HuH-7 (cell line): ENCODE measurements around the gene TMEM135.
A peak's percentile ranks its signal among the peaks of the same experiment; 100 is the strongest.
"Not testable (repeated sequence)": the region's sequence is repeated elsewhere in the genome, so short reads cannot be mapped to it uniquely, and the experiment has no call there.

Source experiments
- DNase-seq: peaks from one replicate; pipeline ENCODE4 v3.0.0; 2011; ENCODE audit warnings: low spot score

TMEM135 gene

DNA sequence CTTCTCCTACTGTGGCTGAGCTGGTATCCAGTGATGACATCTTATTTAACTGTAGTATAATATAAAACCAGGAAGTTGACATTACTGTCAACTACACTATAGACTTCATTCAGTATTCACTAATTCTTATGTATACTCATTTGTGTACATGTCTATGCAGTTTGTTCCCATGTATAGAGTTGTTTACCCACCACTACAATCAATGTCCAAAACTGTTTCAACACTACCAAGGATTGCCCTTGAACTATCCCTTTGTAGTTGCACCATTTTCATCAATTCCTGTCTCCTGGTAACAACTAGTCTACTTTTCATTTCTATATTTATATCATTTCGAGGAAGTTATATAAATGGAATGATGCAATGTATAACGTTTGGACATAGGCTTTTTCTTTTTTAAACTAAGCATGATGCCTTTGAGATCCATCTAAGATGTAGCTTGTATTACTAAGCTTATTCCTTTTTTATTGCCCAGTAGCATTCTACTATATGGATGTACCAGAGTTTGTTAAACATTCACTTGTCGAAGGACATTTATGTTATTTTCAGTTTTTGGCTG lies 39.2 kb downstream of the TMEM135 start:
- no peak for DNase-seq

DNA sequence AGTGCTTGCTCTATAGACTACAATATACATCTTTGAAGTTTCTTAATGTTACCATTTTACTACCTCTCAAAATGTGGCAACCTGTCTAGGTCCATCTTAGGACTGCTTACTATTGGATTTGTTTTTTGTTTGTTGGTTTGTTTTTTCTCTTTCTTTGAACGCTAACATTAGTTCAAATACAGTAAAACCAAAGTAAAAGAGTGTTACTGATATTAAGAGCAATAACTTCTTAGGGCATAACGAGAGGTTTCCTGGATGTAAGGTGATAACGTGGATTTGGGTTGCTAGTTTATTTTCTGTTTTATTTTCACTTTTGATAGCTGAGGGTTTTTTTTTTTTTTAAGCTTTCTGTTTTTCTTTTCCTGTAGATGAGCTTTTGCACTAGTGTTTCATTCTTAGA lies 43.6 kb downstream of the TMEM135 start:
- DNase-seq, result no peak

DNA sequence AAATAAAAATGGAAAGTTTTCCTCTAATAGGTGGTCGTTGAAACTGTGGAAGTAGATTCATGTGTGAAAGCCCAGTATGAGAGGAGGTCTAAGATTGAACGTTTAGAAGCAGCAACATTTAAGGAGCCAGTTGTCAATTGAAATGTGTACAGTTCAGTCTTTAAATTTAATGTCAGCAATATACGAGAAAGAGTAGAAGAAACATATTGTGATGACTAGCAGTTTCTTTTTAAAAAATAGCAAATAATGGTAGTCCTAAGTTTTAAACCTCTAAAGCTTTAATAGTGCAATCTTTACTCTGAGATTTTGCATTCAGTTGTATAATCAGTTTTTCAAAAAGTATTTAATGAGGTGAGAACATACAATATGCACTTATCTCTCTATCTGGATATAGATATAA lies 44.9 kb downstream of the TMEM135 start:
- no peak for DNase-seq

DNA sequence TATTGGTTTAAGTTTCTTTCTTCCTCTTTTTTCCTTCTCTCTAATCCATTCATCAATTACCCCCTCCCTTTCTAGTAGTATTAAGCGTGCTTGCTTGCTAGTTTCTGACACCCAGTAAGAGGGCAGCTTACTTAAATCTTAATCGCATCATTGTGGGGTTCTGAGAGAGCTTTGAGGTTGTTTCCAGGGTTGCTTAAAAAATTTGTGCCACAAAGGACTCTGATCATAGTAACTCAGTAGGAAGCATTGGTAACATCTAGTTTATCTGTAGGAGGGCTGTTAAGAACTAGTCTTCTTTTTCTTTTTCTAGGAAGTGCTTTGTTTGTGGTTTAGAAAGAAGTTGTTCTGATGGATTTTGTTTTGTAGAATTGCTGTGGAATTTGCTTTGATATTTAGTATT lies 45.3 kb downstream of the TMEM135 start:
- no peak for DNase-seq

DNA sequence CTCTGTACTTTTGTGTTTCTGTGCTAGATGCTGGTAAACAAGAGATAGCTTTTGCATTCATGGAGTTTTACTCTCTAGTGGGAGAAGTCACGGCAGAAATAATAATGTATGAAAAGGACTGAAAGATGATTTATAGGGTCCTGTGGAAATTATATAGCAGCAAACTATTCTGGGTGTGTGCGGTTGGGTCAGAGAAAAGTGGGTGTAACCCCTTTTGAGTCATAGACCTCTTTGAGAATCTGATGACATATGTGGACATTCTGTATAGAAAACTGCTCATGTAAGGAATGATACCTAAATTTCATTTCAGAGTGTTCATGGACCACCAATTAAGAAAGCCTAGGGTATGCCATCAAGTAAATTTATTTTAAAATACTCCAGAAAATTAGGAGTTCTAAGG lies 54.4 kb downstream of the TMEM135 start:
- DNase-seq, result no peak

DNA sequence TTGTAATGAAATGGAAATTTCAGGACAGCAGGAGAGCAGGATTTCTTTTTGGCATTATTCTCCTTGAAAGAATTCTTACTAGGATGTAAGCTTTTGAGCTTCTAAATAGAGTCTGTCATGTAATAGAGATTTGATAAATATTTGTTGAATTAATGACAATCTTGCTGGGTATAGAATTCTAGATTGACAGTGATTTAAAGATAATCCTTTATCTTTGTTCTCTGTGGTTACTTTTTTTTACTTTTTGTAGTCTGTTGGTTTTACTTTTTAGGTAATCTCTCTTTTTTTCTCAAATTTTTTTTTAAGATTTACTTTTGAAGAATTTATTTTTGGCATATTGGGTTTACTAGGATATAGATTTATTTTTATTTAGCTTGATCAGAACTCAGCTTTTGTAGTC lies 54.8 kb downstream of the TMEM135 start:
- no peak for DNase-seq

DNA sequence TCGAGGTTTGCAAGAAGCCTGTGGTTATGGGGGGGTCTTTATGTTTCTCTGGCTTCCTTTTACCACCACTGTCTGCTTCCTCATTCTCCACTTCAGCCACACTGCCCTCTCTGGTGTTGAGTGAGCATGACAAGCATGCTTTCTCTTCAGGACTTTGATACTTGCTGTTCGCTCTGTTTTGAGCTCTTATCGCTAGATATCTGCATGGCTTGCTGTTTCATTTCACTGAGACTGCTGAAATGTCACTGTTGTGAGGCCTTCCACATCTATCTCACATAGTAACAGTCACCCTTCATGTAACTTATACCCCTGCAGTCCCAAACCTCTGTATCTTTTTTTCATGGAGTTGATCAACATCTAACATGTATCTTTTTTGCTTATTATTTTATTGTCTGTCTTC lies 59.8 kb downstream of the TMEM135 start:
- DNase-seq, result peak; percentile 45

DNA sequence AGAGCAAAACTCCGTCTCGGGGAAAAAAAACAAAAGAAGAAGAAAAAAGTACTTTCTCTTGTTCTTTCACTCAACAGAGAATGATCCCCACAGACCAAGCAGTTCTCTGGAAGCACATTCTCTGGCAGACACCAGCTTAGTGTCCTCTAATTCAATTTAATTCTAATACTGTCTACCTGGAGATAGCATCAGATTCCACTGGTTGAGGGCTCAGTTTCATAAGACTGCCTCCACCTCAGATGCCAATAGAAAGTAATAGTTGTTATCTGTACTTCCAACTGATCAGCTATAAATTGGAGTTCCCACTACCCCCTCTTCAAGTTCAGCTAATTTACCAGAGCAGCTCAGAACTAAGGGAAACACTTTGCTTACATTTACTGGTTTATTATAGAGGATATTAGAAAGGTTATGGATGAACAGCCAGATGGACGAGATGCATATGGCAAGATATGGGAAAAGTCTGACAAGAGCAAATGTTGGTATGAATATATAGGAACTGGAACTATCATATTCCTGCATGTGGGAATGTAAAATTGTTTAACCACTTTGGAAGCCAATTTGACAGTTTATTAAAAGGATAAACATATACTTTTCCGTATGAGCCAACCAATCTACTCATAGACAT lies 64.3 kb downstream of the TMEM135 start:
- no peak for DNase-seq

DNA sequence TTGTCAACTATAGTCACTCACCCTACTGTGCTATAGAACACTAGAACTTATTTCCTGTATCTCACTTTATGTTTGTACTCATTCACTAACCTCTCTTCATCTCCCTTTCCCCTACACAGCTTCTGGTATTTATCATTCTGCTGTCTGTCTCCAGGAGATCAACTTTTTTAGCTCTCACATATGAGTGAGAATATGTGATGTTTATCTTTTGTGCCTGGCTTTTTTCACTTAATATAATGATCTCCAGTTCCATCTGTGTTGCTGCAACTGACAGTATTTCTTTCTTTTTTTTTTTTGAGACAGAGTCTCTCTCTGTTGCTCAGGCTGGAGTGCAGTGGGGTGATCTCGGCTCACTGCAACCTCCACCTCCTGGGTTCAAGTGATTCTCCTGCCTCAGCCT lies 68.1 kb downstream of the TMEM135 start:
- not testable (repeated sequence) for DNase-seq

DNA sequence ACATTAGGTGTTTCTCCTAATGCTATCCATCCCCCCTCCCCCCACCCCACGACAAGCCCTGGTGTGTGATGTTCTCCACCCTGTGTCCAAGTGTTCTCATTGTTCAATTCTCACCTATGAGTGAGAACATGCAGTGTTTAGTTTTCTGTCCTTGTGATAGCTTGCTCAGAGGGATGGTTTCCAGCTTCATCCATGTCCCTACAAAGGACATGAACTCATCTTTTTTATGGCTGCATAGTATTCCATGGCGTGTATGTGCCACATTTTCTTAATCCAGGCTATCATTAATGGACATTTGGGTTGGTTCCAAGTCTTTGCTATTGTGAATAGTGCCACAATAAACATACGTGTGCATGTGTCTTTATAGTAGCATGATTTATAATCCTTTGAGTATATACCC lies 69.6 kb downstream of the TMEM135 start:
- DNase-seq, result not testable (repeated sequence)

DNA sequence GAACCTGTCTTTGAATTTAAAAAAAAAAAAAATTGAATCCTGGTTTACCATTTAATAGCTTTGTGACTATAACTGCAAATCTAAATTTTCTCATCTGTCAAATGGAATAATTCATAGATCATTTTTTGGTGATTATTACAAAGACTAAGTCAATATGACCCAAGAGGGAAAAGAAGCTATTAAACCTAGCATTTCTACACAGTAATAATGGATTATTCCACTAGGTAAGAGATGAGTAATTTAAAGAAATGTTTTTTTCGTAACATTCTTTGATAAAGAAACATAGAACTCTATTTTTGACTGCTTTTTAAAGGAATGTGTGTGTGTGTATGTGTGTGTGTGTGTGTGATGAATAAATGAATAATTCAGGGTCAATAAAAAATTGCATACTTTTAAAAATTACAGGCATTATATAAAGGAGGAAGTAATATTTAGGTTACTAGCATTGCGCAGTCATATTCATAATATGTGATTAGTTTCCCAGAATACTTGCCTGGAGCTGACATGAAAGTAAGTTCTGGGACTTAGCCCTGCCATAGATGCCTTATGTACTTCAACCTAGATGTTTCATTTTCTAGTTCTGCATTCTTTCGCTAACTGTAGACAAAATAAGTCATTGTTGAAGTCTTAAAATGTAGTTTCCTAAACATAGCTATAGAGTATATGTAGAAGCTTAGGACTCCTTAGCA lies 72.9 kb downstream of the TMEM135 start:
- DNase-seq, result no peak

DNA sequence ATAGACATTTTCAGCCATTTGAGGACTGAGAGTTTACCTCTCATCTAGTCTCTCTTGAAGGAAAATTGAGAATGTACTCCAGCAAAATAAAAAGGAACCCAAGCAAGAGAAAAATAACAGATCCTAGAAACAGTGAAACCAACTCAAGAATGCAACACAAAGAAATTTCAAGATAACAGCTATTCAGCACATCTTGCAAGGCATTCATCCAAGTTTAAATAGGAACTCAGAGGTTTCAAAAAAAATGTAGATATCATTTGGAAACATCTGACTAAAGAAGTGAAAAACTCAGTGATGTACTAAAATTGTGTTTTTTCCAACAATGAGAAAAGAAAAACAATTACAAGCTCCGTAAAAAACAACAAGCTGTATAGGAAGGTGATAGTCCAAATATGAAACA lies 76.4 kb downstream of the TMEM135 start:
- no peak for DNase-seq

DNA sequence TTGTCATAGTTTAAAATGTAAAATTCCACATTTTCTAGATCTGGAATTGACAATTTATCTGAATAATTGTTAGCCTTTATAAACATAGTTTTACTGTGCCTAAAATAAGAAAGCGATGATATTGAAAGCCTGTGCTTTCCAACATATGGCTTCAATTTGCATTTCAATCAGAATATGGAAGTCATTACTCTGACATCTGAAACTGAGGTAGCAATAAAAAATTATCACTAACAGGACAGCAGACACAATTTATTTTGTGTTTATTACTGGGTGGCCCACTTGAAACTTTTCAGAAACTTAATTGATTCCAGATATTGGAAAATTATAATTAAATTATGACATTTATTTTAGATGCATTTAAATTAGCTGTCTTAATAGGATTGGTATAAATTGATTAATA lies 78.5 kb downstream of the TMEM135 start:
- DNase-seq, result no peak

DNA sequence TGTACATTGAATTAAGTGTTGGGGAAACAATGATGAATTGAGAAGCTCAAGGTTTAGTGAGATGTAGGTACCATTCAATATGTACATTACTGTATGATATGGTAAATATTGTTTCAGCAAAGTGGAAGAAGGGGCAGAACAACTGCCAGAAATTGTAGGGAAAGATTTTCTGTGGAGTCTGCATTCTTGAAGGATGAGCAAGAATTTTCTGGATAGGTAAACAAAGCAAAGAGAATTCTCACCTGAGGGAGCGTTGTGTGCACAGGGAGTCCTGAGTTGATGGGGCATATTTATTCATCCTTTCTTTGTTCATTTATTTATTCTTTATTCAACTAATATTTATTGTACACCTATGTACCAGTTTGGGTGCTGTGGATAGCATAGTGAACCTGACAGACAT lies 83.2 kb downstream of the TMEM135 start:
- no peak for DNase-seq

DNA sequence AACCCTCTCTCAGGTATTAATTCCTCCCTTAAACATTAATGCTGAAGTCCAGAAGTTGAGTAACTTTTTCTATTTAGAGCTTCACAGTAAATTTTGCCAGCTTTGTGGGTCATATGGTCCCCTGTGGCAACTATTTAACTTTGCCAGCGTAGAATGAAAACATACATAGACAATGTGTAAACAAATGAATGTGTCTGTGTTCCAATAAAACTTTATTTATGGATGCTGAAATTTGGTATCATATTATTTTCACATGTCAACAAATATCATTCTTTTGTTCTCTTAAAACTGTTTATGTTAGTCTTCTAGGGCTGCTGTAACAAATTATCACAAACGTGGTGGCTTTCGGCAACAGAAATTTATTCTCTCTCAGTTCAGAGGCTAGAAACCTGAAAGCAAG lies 85.1 kb downstream of the TMEM135 start:
- DNase-seq, result no peak

DNA sequence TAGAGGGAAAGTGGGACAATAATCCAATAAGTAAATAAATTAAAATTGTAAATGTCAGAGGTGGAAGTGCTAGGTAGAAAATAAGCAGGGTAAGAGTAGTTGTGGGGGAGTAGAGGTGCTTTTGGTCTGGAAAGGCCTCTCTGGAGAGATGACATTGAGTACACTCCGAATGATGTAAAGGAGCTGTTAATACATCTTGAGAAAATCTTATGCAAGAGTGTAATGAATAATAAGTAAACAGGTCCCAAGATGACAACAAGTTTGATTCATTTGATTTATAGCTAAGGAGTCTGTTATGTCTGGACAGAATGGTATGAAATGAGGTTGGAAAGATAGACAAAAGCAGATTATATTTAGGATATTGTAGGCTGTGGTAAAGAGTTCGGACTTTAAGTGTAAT lies 87.5 kb downstream of the TMEM135 start:
- DNase-seq, result no peak

DNA sequence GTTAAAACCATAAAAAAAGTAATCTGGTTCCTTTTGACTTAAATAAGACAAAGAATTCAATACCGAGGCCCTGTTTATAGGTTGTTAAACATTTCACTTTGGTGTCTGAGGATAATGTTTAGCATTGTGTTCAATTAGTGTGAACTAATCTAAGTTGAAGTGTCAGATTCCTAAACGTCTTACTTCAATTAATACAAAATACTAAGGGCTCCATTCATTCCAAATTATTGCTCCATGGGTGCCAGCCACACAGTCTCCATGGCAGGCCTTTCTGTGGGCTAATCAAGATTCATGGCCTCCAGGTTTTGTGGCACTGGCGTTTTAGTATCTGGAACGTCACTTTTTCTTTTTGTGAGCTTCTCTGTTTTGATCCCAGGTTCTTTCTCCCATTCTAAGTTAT lies 89.4 kb downstream of the TMEM135 start:
- DNase-seq, result no peak

DNA sequence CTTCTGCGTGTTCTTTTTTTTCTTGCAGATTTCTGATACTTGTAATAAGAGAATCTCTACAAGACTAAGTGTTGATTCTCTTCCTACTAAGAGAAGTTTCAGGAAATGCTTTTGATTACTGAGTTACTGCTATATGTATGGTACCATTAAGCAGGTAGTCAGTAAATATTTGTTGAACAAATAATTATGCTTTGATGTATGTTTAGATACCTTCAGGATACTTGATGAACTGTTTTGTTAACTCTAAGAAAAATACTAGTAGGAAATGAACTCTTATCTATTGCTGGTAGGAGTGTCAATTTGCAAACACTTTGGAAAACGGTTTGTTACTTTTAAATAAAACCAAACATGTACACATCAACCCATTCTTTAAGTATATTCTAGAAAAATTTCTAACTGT lies 90.6 kb downstream of the TMEM135 start:
- DNase-seq, result no peak

DNA sequence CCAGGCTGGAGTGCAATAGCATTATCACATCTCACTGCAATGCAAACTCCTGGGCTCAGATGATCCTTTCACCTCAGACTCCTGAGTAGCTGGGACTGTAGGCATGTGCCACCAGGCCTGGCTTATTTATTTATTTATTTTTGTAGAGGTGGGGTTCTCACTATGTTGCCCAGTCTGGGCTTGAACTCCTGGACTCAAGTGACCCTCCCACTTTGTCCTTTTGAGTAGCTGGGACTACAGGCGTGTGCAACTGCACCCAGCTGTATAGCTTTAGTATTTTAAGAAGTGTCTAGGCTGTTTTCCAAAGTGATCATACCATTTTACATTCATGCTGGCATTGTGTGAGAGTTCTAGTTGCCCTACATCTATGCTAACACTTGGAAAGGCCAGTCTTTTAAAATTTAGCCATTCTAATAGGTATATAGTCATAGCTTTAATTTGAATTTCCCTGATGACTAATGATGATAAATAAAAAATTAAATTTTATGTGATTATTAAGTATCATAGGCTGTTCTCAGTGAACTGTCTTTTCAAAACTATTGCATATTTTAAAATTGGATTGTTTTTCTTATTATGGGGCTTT lies 96.9 kb downstream of the TMEM135 start:
- no peak for DNase-seq

DNA sequence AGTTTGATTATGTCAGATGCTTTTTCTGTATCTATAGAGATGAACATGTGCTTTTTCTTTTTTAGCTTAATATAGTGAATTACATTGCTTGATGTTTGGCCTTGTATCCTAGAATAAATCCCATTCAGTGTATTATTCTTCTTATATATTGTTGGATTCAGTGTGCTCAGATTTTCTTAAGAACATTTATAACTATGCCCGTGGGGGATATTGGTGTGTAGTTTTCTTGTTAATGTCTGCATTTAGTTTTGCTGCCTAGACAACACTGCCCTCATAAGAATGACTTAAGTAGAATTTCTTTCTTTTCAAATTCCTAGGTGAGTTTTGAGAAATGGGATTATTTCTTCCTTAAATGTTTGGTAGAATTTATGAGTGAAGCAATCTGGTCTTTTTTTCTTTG lies 98.5 kb downstream of the TMEM135 start:
- no peak for DNase-seq

DNA sequence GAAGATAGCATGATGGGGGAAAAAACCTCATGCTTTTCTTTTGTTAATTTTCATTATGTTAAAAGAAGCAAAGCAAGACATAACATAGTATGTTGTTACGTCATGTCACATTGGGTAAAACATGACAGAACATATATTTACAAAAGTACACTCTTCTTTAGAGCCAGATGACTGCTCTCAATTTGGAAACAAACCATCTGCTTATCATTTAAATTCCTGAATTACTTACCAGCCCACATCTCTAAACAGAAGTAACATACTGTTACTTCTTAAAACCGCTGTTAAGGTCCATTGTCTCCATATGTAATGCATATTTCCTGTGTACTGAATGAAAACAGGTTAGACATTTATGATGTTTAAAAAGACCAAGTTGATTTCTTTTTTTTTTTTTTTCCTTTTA lies 100.0 kb downstream of the TMEM135 start:
- no peak for DNase-seq

DNA sequence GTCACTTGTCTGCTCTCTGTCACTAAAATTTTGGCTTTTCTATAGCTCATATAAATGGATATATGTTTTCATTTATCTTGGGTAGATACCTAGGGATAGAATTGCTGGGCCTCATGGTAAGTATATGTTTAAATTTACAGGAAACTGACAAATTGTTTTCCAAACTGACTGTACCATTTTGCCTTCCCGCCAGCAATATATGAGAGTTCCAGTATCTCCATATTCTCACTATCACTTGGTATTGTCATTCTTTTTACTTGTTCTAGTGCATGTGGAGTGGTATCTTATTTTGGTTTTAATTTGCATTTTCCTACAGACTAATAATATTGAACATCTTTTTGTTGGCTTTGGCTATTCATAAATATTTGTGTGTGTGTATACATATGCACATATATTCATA lies 101.7 kb downstream of the TMEM135 start:
- no peak for DNase-seq

DNA sequence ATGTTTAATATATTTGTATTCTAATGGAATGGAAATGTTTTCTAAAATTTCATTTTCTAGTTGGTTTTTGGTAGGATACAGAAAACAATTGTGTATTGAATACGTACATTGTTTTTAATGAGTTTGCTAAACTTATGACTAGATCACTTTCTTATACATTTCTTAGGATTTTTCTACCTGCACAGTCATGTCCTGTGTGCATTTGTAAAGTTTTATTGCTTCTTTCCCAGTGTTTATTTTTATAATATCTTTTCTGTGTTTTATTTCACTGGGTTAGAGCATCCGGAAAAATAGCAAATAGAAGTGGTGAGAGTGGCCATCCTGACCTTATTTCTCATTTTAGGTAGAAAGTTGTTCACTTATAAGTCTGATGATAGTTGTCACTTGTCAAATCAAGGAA lies 103.6 kb downstream of the TMEM135 start:
- DNase-seq, result no peak
